KOPT-K1 (cell line): ENCODE results near the gene PCDHA1.
"Not testable (repeated sequence)": the region's sequence is repeated elsewhere in the genome, so short reads cannot be mapped to it uniquely, and the experiment has no call there.

Experiments
- H3K27ac ChIP-seq: fragments of 200-600 bp; sonication (generic); 2 replicates; pipeline ENCODE4 v1.5.1; 2016; ENCODE audit warnings: antibody characterized with exemption, mild to moderate bottlenecking, low read depth, low read length; ENCODE audit not compliant: poor library complexity, severe bottlenecking
- H3K36me3 ChIP-seq: fragments of 200-600 bp; sonication (generic); 2 replicates; pipeline ENCODE4 v1.5.1; 2017; ENCODE audit warnings: antibody characterized with exemption, mild to moderate bottlenecking, low read length, moderate library complexity; ENCODE audit not compliant: insufficient read depth
- H3K9me3 ChIP-seq: fragments of 200-600 bp; sonication (generic); 2 replicates; pipeline ENCODE4 v1.5.1; 2017; ENCODE audit warnings: antibody characterized with exemption, low read length, mild to moderate bottlenecking; ENCODE audit not compliant: insufficient read depth, poor library complexity, severe bottlenecking

PCDHA1 gene

DNA sequence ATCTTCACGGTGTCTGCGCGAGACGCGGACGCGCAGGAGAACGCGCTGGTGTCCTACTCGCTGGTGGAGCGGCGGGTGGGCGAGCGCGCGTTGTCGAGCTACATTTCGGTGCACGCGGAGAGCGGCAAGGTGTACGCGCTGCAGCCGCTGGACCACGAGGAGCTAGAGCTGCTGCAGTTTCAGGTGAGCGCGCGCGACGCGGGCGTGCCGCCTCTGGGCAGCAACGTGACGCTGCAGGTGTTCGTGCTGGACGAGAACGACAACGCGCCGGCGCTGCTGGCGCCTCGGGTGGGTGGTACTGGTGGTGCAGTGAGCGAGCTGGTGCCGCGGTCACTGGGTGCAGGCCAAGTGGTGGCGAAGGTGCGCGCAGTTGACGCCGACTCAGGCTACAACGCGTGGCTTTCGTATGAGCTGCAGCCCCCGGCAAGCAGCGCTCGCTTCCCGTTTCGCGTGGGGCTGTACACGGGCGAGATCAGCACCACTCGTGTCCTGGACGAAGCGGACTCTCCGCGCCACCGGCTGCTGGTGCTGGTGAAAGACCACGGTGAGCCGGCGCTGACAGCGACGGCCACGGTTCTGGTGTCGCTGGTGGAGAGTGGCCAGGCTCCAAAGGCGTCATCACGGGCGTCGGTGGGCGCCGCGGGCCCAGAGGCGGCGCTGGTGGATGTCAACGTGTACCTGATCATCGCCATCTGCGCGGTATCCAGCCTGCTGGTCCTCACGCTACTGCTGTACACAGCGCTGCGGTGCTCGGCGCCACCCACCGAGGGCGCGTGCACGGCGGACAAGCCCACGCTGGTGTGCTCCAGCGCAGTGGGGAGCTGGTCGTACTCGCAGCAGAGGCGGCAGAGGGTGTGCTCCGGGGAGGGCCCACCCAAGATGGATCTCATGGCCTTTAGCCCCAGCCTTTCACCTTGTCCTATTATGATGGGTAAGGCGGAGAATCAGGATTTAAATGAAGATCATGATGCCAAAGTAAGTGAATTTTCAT is 43.9 kb downstream of the PCDHA1 start:
- H3K9me3 ChIP-seq, H3K36me3 ChIP-seq, H3K27ac ChIP-seq: not testable (repeated sequence)

DNA sequence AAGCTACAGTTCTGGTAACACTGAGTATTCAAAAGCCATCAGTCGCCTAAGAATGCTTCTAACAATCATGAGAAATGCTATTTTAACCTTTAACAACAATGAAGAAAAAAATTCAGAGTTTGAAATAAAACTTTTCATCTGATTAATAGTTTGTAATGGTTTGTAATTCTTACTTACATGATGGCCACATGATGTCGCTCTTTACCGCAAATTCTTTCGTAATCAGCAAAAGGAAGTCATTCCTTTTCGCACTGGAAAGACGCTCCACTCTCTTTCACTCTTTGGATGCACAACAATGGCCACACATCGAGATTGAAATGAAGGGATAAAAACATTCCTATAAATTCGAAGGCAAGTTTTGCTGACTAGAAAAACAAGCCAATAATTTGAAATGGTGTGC is 48.1 kb downstream of the PCDHA1 start, which contains the start of gene PCDHA7:
Gene PCDHA7 (plus strand): TSS at position 277 of the 400 bp plus-strand sequence. CDS start 115 bp downstream, at position 392.
- Histone ChIP-seq H3K27ac (no peak within 1 kb of the TSS), H3K9me3 (no peaks in the 10 kb centered on the region), H3K36me3 (no peaks in the 10 kb centered on the region)

DNA sequence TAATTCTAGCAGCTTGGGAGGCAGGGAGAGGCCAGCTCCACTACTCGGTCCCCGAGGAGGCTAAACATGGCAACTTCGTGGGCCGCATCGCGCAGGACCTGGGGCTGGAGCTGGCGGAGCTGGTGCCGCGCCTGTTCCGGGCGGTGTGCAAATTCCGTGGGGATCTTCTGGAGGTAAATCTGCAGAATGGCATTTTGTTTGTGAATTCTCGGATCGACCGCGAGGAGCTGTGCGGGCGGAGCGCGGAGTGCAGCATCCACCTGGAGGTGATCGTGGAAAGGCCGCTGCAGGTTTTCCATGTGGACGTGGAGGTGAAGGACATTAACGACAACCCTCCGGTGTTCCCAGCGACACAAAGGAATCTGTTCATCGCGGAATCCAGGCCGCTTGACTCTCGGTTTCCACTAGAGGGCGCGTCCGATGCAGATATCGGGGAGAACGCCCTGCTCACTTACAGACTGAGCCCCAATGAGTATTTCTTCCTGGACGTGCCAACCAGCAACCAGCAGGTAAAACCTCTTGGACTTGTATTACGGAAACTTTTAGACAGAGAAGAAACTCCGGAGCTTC is 48.6 kb downstream of the PCDHA1 start:
- not testable (repeated sequence) for H3K27ac ChIP-seq

DNA sequence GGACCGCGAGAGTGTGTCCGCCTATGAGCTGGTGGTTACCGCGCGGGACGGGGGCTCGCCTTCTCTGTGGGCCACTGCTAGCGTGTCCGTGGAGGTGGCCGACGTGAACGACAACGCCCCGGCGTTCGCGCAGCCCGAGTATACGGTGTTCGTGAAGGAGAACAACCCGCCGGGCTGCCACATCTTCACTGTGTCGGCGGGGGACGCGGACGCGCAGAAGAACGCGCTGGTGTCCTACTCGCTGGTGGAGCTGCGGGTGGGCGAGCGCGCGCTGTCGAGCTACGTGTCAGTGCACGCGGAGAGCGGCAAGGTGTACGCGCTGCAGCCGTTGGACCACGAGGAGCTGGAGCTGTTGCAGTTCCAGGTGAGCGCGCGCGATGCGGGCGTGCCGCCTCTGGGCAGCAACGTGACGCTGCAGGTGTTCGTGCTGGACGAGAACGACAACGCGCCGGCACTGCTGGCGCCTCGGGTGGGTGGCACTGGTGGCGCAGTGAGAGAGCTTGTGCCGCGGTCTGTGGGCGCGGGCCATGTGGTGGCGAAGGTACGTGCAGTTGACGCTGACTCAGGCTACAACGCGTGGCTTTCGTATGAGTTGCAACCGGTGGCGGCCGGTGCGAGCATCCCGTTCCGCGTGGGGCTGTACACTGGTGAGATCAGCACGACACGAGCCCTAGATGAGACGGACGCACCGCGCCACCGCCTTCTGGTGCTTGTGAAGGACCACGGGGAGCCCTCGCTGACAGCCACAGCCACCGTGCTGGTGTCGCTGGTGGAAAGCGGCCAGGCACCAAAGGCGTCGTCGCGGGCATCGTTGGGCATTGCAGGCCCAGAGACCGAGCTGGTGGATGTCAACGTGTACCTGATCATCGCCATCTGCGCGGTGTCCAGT is 49.9 kb downstream of the PCDHA1 start:
- Histone ChIP-seq H3K36me3 (no peaks in the 10 kb centered on the region), H3K27ac (no peak overlapping the region), H3K9me3 (no peaks in the 10 kb centered on the region)

More for the DNA sequence above, 48.6 kb downstream of the PCDHA1 start:
- not testable (repeated sequence) for H3K9me3 ChIP-seq, H3K36me3 ChIP-seq

DNA sequence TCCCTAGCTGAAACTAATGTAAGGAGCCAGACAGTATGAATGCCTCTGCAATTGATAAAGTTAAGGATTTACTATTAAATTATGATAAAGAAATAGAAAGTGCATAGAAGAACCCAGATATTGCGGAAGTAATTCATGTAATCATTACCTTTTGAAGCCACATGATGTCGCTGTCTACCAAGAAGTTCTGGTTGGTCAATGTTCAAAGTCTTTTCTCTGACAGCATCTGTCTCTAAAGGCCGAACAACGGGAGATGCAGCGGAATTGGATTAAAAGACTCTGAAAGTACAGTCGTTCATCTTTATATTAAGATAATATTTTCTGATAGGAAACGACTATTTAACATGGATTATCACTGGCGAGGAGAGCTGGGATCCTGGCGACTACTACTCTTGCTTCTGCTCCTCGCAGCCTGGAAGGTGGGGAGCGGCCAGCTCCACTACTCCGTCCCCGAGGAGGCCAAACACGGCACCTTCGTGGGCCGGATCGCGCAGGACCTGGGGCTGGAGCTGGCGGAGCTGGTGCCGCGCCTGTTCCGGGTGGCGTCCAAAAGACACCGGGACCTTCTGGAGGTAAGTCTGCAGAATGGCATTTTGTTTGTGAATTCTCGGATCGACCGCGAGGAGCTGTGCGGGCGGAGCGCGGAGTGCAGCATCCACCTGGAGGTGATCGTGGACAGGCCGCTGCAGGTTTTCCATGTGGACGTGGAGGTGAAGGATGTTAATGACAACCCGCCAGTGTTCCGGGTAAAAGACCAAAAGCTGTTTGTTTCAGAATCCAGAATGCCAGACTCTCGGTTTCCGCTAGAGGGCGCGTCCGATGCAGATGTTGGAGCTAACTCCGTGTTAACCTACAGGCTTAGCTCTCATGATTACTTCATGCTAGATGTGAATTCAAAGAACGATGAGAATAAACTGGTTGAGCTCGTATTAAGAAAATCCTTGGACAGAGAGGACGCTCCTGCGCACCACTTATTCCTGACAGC is 55.3 kb downstream of the PCDHA1 start, which contains the start of gene PCDHA8:
Gene PCDHA8 (plus strand): TSS at position 210 of the 985 bp plus-strand sequence. CDS start 135 bp downstream, at position 345.
- Histone ChIP-seq H3K36me3 (no peaks in the 10 kb centered on the region), H3K9me3 (no peaks in the 10 kb centered on the region), H3K27ac (no peak within 1 kb of the TSS)

DNA sequence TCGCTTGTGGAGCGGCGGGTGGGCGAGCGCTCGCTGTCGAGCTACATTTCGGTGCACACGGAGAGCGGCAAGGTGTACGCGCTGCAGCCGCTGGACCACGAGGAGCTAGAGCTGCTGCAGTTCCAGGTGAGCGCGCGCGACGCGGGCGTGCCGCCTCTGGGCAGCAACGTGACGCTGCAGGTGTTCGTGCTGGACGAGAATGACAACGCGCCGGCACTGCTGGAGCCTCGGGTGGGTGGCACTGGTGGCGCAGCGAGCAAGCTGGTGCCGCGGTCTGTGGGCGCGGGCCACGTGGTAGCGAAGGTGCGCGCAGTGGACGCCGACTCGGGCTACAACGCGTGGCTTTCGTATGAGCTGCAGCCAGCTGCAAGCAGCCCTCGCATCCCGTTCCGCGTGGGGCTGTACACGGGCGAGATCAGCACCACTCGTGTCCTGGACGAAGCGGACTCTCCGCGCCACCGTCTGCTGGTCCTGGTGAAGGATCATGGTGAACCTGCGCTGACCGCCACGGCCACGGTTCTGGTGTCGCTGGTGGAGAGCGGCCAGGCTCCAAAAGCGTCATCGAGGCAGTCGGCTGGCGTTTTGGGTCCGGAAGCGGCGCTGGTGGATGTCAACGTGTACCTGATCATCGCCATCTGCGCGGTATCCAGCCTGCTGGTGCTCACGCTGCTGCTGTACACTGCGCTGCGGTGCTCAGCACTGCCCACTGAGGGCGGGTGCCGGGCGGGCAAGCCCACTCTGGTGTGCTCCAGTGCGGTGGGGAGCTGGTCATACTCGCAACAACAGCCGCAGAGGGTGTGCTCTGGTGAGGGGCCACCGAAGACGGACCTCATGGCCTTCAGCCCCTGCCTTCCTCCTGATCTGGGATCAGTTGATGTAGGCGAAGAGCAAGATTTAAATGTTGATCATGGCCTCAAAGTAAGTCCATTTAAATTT is 57.1 kb downstream of the PCDHA1 start:
- Histone ChIP-seq H3K36me3 (no peaks in the 10 kb centered on the region), H3K9me3 (no peaks in the 10 kb centered on the region), H3K27ac (no peak overlapping the region)

DNA sequence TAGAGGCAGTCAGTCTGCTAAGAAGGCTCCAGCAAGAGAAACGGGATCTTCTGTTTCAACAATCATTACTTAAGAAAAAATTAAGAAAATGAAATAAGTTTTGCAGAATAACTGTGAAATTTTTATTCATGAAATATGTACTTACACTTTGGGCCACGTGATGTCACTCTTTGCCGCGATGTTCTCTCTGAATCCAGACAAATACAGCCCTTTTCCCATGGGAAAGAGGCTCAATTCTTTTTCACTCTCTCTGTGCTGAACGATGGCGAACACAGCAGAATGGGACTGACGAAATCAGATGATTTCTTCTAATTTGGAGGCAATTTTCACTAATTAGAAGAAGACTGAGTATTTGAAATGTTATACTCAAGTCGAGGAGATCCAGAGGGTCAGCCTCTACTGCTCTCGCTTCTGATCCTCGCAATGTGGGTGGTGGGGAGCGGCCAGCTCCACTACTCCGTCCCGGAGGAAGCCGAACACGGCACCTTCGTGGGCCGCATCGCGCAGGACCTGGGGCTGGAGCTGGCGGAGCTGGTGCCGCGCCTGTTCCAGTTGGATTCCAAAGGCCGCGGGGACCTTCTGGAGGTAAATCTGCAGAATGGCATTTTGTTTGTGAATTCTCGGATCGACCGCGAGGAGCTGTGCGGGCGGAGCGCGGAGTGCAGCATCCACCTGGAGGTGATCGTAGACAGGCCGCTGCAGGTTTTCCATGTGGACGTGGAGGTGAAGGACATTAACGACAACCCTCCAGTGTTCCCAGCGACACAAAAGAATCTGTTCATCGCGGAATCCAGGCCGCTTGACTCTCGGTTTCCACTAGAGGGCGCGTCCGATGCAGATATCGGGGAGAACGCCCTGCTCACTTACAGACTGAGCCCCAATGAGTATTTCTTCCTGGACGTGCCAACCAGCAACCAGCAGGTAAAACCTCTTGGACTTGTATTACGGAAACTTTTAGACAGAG is 62.5 kb downstream of the PCDHA1 start, which contains the start of gene PCDHA9:
Gene PCDHA9 (plus strand): TSS at position 244 of the 964 bp plus-strand sequence. CDS start 114 bp downstream, at position 358.
- H3K27ac ChIP-seq, H3K9me3 ChIP-seq, H3K36me3 ChIP-seq: not testable (repeated sequence)

DNA sequence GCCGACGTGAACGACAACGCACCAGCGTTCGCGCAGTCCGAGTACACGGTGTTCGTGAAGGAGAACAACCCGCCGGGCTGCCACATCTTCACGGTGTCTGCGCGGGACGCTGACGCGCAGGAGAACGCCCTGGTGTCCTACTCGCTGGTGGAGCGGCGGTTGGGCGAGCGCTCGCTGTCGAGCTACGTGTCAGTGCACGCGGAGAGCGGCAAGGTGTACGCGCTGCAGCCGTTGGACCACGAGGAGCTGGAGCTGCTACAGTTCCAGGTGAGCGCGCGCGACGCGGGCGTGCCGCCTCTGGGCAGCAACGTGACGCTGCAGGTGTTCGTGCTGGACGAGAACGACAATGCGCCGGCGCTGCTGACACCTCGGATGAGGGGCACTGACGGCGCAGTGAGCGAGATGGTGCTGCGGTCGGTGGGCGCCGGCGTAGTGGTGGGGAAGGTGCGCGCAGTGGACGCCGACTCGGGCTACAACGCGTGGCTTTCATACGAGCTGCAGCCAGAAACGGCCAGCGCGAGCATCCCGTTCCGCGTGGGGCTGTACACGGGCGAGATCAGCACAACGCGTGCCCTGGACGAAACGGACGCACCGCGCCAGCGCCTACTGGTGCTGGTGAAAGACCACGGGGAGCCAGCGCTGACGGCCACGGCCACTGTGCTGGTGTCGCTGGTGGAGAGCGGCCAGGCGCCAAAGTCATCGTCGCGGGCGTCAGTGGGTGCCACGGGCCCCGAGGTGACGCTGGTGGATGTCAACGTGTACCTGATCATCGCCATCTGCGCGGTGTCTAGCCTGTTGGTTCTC is 64.1 kb downstream of the PCDHA1 start:
- H3K9me3 ChIP-seq, H3K36me3 ChIP-seq, H3K27ac ChIP-seq: not testable (repeated sequence)

DNA sequence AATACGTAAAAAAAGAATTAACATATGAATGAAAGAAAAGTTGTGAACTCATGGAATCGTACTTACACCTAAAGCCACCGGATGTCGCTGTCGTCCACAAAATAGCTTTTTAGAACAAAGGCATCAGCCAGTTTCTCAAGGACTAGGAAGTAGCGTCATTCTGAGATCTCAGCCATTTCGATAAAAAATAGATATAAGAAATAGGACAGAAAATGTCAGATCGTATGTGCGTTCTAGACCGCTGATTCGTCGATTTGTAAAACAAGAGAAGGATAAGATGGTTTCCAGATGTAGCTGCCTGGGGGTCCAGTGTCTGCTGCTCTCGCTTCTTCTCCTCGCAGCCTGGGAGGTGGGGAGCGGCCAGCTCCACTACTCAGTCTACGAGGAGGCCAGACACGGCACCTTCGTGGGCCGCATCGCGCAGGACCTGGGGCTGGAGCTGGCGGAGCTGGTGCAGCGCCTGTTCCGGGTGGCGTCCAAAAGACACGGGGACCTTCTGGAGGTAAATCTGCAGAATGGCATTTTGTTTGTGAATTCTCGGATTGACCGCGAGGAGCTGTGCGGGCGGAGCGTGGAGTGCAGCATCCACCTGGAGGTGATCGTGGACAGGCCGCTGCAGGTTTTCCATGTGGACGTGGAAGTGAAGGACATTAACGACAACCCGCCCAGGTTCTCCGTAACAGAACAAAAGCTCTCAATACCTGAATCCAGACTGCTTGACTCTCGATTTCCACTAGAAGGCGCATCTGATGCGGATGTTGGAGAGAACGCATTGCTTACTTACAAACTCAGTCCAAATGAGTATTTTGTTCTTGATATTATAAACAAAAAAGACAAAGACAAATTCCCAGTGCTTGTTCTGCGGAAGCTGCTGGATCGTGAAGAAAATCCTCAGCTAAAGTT is 70.1 kb downstream of the PCDHA1 start, which contains the start of gene PCDHA10:
Gene PCDHA10 (plus strand): TSS at position 126 of the 903 bp plus-strand sequence. CDS start 152 bp downstream, at position 278.
- Histone ChIP-seq H3K9me3 (no peaks in the 10 kb centered on the region), H3K27ac (no peak within 1 kb of the TSS), H3K36me3 (no peaks in the 10 kb centered on the region)

DNA sequence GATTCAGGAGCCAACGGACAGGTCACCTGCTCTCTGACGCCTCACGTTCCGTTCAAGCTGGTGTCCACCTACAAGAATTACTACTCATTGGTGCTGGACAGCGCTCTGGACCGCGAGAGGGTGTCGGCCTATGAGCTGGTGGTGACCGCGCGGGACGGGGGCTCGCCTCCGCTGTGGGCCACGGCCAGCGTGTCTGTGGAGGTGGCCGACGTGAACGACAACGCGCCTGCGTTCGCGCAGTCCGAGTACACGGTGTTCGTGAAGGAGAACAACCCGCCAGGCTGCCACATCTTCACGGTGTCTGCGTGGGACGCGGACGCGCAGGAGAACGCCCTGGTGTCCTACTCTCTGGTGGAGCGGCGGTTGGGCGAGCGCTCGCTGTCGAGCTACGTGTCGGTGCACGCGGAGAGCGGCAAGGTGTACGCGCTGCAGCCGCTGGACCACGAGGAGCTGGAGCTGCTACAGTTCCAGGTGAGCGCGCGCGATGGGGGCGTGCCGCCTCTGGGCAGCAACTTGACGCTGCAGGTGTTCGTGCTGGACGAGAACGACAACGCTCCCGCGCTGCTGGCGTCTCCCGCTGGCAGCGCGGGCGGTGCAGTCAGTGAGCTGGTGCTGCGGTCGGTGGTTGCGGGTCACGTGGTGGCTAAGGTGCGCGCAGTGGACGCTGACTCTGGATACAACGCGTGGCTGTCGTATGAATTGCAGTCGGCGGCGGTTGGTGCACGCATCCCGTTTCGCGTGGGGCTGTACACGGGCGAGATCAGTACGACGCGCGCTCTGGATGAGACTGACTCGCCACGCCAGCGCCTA is 71.4 kb downstream of the PCDHA1 start:
- H3K27ac ChIP-seq: no peak overlapping the region
- no peaks in the 10 kb centered on the region for H3K9me3 ChIP-seq

More for the DNA sequence above, 71.4 kb downstream of the PCDHA1 start:
- no peaks in the 10 kb centered on the region for H3K36me3 ChIP-seq
